CD4-positive, alpha-beta T cell treated with Interleukin-4 for 4 hours (primary cell): ENCODE results near the gene TUBA3E.
"Not testable (repeated sequence)": the region's sequence is repeated elsewhere in the genome, so short reads cannot be mapped to it uniquely, and the experiment has no call there.

Source experiments
- DNase-seq: peaks from one replicate; pipeline ENCODE4 v3.0.0-alpha.2; 2020

The TUBA3E gene

GRCh38 chr2:130142396-130143265 is 55.6 kb downstream of the TUBA3E start:
- not testable (repeated sequence) for DNase-seq
